Astrocyte (in vitro differentiated cells and primary cell): Measurements from ENCODE around the gene NMRK1. TPM values are rescaled to one million over a fixed set of nuclear protein-coding genes. Genes with fewer than 3 reads are reported as not detected.
A peak's percentile ranks its signal among the peaks of the same experiment; 100 is the strongest.

Experiments
- DNase-seq: peaks from one replicate; pipeline ENCODE4 v3.0.0-alpha.2; 2010; ENCODE audit warnings: low read depth
- FAIRE-seq: peaks from 2 replicates; lab custom pipeline; 2011; peaks lifted over from hg19 to GRCh38; lab: Jason Lieb, UNC
- H2AFZ ChIP-seq: 2 replicates; pipeline ENCODE4 v1.6.0; 2012; ENCODE audit warnings: low read depth, low read length, inconsistent platforms
- H3K27ac ChIP-seq: 2 replicates; pipeline ENCODE4 v1.5.1; 2011; ENCODE audit warnings: low read depth, low read length, inconsistent platforms
- H3K27me3 ChIP-seq: 2 replicates; pipeline ENCODE4 v1.6.0; 2011; ENCODE audit warnings: low read length, inconsistent platforms; ENCODE audit not compliant: insufficient read depth
- H3K36me3 ChIP-seq: 2 replicates; pipeline ENCODE4 v1.5.1; 2011; ENCODE audit warnings: low read length, inconsistent platforms; ENCODE audit not compliant: insufficient read depth
- H3K4me1 ChIP-seq: 2 replicates; pipeline ENCODE4 v1.5.1; 2011; ENCODE audit warnings: low read length, inconsistent platforms; ENCODE audit not compliant: insufficient read depth
- H3K4me2 ChIP-seq: 2 replicates; pipeline ENCODE4 v1.6.0; 2012; ENCODE audit warnings: low read length, inconsistent platforms
- H3K4me3 ChIP-seq: 2 replicates; pipeline ENCODE4 v1.5.1; 2011; ENCODE audit warnings: low read depth, mild to moderate bottlenecking, low read length, inconsistent platforms; ENCODE audit not compliant: insufficient read depth
- H3K79me2 ChIP-seq: 2 replicates; pipeline ENCODE4 v1.6.0; 2012; ENCODE audit warnings: mild to moderate bottlenecking, low read length, inconsistent platforms; ENCODE audit not compliant: insufficient read depth
- H3K9ac ChIP-seq: 2 replicates; pipeline ENCODE4 v1.6.0; 2012; ENCODE audit warnings: mild to moderate bottlenecking, low read length, inconsistent platforms
- H3K9me3 ChIP-seq: 2 replicates; pipeline ENCODE4 v1.5.1; 2012; ENCODE audit warnings: low read depth, mild to moderate bottlenecking, low read length, inconsistent platforms; ENCODE audit not compliant: insufficient read depth
- H4K20me1 ChIP-seq: 2 replicates; pipeline ENCODE4 v1.6.0; 2012; ENCODE audit warnings: low read length, inconsistent platforms; ENCODE audit not compliant: insufficient read depth
- H3K27ac Mint-ChIP-seq: one replicate; pipeline ENCODE4 v1.8.0; 2021; ENCODE audit warnings: mild to moderate bottlenecking, mixed read lengths; ENCODE audit not compliant: unreplicated experiment
- H3K27me3 Mint-ChIP-seq: one replicate; pipeline ENCODE4 v1.8.0; 2021; ENCODE audit warnings: low read depth, mixed read lengths; ENCODE audit not compliant: unreplicated experiment
- H3K36me3 Mint-ChIP-seq: one replicate; pipeline ENCODE4 v1.8.0; 2021; ENCODE audit warnings: low read depth, mixed read lengths; ENCODE audit not compliant: unreplicated experiment
- H3K4me1 Mint-ChIP-seq: one replicate; pipeline ENCODE4 v1.8.0; 2021; ENCODE audit warnings: low read depth, mixed read lengths; ENCODE audit not compliant: unreplicated experiment
- H3K4me3 Mint-ChIP-seq: one replicate; pipeline ENCODE4 v1.8.0; 2021; ENCODE audit warnings: mild to moderate bottlenecking, moderate library complexity, mixed read lengths; ENCODE audit not compliant: unreplicated experiment
- H3K9me3 Mint-ChIP-seq: one replicate; pipeline ENCODE4 v1.8.0; 2021; ENCODE audit warnings: mild to moderate bottlenecking, mixed read lengths; ENCODE audit not compliant: unreplicated experiment
- EZH2 ChIP-seq: IDR thresholded peaks from 2 replicates; pipeline ENCODE4 v1.6.1; 2012; ENCODE audit warnings: mild to moderate bottlenecking, low read length, inconsistent platforms; ENCODE audit not compliant: insufficient read depth
- total RNA-seq: library from RNA; stranded (reverse); gene quantifications from 2 replicates; pipeline ENCODE4 v1.2.1, GENCODE V29; 2021
- TF ChIP-seq, protein P1 (sequence below): IDR thresholded peaks from 2 replicates; pipeline ENCODE4 v1.5.1; 2011; ENCODE audit warnings: low read depth, mild to moderate bottlenecking, inconsistent platforms, low read length, moderate library complexity; ENCODE audit not compliant: insufficient read depth

The NMRK1 gene
- total RNA-seq, 1 donor from 2014 or later: 15.2 TPM

DNA sequence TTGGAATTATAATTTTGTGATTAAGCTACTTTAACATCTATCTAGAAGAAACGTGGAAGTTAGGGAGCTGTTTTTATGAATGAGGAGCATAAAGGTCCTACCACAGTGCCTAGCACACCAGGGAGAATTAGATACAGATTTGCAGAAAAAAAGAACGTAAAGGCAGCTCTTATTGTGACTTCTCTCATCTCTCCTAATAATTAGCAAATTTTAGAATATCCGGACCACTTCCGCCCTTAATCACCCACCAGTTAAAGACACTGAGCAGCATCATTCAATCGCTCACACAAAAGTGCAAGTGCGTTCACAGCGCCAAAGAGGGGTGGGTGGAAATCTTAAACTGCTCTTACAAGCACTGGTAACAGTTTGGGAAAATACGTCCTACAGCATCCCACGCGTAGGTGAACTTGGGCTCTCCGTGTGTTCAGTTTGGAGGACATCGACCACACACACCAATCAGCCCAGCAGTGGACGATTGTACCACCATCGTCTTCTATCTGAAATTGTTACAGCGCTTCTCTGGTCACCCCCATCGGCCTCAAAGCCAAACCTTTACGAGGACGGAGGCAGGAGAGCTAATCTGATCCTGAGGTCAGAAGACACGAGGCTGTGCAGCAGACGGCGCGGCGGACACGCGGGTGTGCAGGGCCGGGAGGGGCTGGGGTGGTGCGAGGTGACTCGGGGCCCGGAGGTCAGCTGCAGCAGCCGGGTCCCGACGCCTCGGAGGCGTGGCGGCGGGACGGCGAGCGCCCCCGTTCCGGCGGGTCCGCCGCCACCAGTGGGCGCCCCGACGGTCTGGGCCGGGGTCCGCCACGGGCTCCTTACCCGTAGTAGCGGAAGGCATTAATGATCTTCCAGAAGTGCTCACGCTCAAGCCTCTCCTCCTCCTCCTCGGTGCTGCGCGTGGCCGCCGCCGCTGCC, 60.5 kb downstream of the NMRK1 start:
- Histone ChIP-seq H3K4me2 (peak overlapping the region; percentile 93), H3K36me3 (no peaks in the 10 kb centered on the region), H3K4me1 (peaks cover 5% of the 10 kb centered on the region), H3K4me3 (peak overlapping the region; percentile 92), H3K27ac (peak overlapping the region; percentile 85), H3K79me2 (peaks cover 50% of the 10 kb centered on the region), H2AFZ (peak overlapping the region; percentile 92), H3K9ac (peak overlapping the region; percentile 93), H3K27me3 (peaks cover 2% of the 10 kb centered on the region), H4K20me1 (peaks cover 14% of the 10 kb centered on the region), H3K9me3 (no peaks in the 10 kb centered on the region)
- H3K4me1 Mint-ChIP-seq: peaks cover 4% of the 10 kb centered on the region
- H3K36me3 Mint-ChIP-seq: no peaks in the 10 kb centered on the region
- FAIRE-seq: no peak
- peak overlapping the region; percentile 96 for H3K27ac Mint-ChIP-seq
- peaks cover 1% of the 10 kb centered on the region for H3K27me3 Mint-ChIP-seq
- no peak for TF ChIP-seq EZH2
- TF ChIP-seq, protein P1, sequence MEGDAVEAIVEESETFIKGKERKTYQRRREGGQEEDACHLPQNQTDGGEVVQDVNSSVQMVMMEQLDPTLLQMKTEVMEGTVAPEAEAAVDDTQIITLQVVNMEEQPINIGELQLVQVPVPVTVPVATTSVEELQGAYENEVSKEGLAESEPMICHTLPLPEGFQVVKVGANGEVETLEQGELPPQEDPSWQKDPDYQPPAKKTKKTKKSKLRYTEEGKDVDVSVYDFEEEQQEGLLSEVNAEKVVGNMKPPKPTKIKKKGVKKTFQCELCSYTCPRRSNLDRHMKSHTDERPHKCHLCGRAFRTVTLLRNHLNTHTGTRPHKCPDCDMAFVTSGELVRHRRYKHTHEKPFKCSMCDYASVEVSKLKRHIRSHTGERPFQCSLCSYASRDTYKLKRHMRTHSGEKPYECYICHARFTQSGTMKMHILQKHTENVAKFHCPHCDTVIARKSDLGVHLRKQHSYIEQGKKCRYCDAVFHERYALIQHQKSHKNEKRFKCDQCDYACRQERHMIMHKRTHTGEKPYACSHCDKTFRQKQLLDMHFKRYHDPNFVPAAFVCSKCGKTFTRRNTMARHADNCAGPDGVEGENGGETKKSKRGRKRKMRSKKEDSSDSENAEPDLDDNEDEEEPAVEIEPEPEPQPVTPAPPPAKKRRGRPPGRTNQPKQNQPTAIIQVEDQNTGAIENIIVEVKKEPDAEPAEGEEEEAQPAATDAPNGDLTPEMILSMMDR: no peak
- peak overlapping the region; percentile 98 for H3K4me3 Mint-ChIP-seq
- peak; percentile 39 for DNase-seq
- H3K9me3 Mint-ChIP-seq: no peaks in the 10 kb centered on the region

DNA sequence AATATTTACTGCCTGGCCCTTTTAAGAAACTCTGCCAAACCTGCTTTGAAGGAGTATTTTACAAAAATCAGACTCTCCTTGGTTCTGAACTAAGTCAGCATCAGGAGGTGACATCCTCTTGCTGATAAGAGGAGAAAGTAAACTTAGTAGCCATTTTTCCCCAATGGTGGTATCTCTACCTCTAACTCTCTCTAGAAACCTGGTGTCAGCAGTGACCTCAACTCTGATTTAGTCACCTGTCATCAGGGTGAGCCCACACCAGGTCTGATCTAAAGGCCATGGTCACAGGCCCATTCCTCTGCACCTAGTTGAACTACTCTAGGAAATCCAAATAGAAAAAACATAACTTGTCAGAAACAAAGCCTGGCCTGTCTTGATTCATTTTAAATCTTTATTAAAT, 64.1 kb downstream of the NMRK1 start:
- Mint-ChIP-seq H3K27me3 (peaks cover 1% of the 10 kb centered on the region), H3K36me3 (no peaks in the 10 kb centered on the region), H3K4me3 (no peak overlapping the region), H3K9me3 (no peaks in the 10 kb centered on the region), H3K27ac (no peak overlapping the region), H3K4me1 (peaks cover 4% of the 10 kb centered on the region)
- H3K27me3 ChIP-seq: no peaks in the 10 kb centered on the region
- no peak overlapping the region for H3K4me3 ChIP-seq
- no peak overlapping the region for H2AFZ ChIP-seq
- FAIRE-seq: no peak
- TF ChIP-seq, protein P1: no peak
- TF ChIP-seq EZH2: no peak
- H3K36me3 ChIP-seq: no peaks in the 10 kb centered on the region
- peaks cover 18% of the 10 kb centered on the region for H4K20me1 ChIP-seq
- H3K9ac ChIP-seq: no peak overlapping the region
- H3K9me3 ChIP-seq: no peaks in the 10 kb centered on the region
- DNase-seq: no peak
- peaks cover 5% of the 10 kb centered on the region for H3K4me1 ChIP-seq
- peaks cover 74% of the 10 kb centered on the region for H3K79me2 ChIP-seq
- no peak overlapping the region for H3K4me2 ChIP-seq
- no peak overlapping the region for H3K27ac ChIP-seq

DNA sequence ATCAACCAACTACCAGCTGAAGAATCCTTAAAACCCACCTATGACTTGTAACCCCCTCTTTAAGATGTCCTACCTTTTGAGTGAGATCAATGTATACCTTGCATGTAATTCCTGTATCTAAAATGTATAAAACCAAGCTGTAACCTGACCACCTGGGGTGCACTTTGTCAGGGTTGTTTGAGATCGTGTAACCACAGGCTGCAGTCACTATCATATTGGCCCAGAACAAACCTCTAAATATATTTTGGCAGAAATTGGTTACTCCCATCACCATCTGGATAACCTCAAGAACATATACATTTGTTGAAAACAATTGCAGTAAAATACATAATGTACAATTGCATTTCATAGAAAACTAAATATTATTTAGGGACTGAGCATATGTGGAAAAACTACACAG, 68.3 kb downstream of the NMRK1 start:
- H3K79me2 ChIP-seq: peaks cover 47% of the 10 kb centered on the region
- no peak overlapping the region for H3K4me2 ChIP-seq
- Mint-ChIP-seq H3K4me3 (no peak overlapping the region), H3K27ac (no peak overlapping the region), H3K4me1 (no peaks in the 10 kb centered on the region), H3K36me3 (no peaks in the 10 kb centered on the region), H3K9me3 (no peaks in the 10 kb centered on the region), H3K27me3 (no peaks in the 10 kb centered on the region)
- TF ChIP-seq, protein P1: no peak
- no peak for TF ChIP-seq EZH2
- H2AFZ ChIP-seq: no peak overlapping the region
- no peak for DNase-seq
- no peak overlapping the region for H3K27ac ChIP-seq
- H3K9me3 ChIP-seq: no peaks in the 10 kb centered on the region
- no peak overlapping the region for H3K4me3 ChIP-seq
- peaks cover 18% of the 10 kb centered on the region for H4K20me1 ChIP-seq
- no peaks in the 10 kb centered on the region for H3K36me3 ChIP-seq
- H3K27me3 ChIP-seq: no peaks in the 10 kb centered on the region
- no peak for FAIRE-seq
- H3K4me1 ChIP-seq: no peaks in the 10 kb centered on the region
- H3K9ac ChIP-seq: no peak overlapping the region
